Neuron (in vitro differentiated cells): ENCODE data around the gene RBBP8.

Source experiments
- H2AFZ ChIP-seq: one replicate; pipeline ENCODE4 v1.6.1; 2013; ENCODE audit warnings: low read depth, mild to moderate bottlenecking, inconsistent platforms, low read length, moderate library complexity
- H3K27me3 ChIP-seq: one replicate; pipeline ENCODE4 v1.6.1; 2013; ENCODE audit warnings: low read length; ENCODE audit not compliant: insufficient read depth
- H3K36me3 ChIP-seq: one replicate; pipeline ENCODE4 v1.6.1; 2013; ENCODE audit warnings: low read length; ENCODE audit not compliant: insufficient read depth
- H3K4me1 ChIP-seq: one replicate; pipeline ENCODE4 v1.6.1; 2013; ENCODE audit warnings: low read length; ENCODE audit not compliant: insufficient read depth
- H3K4me3 ChIP-seq: 2 replicates; pipeline ENCODE4 v1.5.1; 2013; ENCODE audit warnings: mild to moderate bottlenecking, low read length, moderate library complexity
- H3K9me3 ChIP-seq: one replicate; pipeline ENCODE4 v1.6.1; 2013; ENCODE audit warnings: low read length

The RBBP8 gene

DNA sequence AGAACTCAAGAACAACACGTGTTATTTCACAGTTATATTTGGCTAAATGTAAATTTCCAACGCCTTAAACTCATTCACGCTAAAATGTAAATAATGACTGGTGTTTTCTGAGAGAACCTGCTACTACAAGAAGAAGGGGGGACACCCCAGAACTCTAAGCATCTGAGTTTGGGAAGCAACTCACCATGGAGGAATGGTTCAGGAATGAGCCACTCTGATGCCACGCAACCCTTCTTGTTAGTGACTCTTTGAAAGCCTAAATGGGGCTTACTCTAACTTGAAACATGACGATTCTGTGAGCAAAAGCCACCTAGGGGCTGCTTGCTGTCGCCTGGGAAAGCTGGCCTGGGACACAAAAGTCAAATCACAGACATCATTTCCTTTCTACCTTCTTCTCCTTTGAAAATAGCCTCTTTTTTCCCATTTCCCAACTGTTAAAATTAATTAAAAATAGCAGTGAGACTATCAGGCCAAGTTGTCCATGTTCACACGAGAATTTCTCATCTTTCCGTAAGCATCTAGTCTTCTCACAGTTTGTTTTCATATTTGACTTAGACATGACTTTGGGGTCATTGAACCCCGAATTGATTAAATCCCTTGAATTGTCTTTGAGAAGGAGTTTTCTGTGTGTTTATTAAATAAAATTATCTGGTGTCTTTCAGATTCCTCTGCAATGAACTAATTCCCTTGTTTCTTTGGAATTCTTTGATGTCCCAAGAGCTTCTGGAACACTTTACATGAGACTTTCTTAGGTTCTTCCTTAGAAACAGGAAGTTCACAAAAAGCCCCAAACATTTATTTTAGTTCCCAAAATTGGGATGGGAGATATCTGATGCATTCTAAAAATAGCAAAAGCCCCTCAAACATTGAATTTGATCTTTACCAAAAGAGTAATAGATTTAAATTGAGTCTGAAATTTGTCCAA lies 126.7 kb downstream of the RBBP8 start:
- no peaks in the 10 kb centered on the region for H3K4me1 ChIP-seq
- no peaks in the 10 kb centered on the region for H3K27me3 ChIP-seq
- no peak overlapping the region for H2AFZ ChIP-seq

DNA sequence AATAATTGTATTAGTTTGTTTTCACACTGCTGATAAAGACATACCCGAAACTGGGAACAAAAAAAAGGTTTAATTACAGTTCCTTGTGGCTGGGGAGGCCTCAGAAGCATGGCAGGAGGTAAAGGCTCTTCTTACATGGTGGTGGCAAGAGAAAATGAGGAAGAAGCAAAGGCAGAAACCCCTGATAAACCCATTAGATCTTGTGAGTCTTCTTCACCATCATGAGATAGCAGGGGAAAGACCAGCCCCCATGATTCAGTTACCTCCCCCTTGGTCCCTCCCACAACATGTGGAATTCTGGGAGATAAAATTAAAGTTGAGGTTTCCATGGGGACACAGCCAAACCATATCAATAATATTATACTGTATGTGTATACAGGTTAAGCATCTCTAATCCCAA lies 128.9 kb downstream of the RBBP8 start:
- Histone ChIP-seq H3K4me3 (no peak overlapping the region), H3K4me1 (no peaks in the 10 kb centered on the region), H3K36me3 (no peaks in the 10 kb centered on the region), H2AFZ (no peak overlapping the region), H3K27me3 (no peaks in the 10 kb centered on the region), H3K9me3 (peaks cover 2% of the 10 kb centered on the region)

More for the DNA sequence above, 126.7 kb downstream of the RBBP8 start:
- H3K36me3 ChIP-seq = no peaks in the 10 kb centered on the region
- peaks cover 2% of the 10 kb centered on the region for H3K9me3 ChIP-seq
- no peak overlapping the region for H3K4me3 ChIP-seq

DNA sequence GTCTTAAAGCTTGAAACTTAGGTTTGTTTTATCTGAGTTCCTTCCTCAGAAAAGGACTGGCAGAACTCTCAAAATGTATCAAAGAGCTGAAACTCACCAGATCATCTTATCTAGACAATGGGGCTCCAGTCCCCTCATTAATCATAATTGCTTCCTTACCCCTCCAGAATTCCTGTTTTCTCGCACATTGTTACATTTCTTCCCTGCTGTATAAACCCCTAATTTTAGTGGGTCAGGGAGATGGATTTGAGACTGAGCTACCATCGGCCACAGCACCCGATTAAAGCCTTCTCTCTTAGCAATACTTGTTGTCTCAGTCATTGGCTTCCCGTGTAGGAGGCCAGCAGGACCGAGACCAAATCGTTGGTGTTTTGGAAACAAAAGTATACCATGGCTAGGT lies 130.4 kb downstream of the RBBP8 start:
- Histone ChIP-seq H2AFZ (no peak overlapping the region), H3K36me3 (no peaks in the 10 kb centered on the region), H3K4me1 (peaks cover under 1% of the 10 kb centered on the region), H3K9me3 (peaks cover 2% of the 10 kb centered on the region), H3K4me3 (no peak overlapping the region), H3K27me3 (no peaks in the 10 kb centered on the region)

DNA sequence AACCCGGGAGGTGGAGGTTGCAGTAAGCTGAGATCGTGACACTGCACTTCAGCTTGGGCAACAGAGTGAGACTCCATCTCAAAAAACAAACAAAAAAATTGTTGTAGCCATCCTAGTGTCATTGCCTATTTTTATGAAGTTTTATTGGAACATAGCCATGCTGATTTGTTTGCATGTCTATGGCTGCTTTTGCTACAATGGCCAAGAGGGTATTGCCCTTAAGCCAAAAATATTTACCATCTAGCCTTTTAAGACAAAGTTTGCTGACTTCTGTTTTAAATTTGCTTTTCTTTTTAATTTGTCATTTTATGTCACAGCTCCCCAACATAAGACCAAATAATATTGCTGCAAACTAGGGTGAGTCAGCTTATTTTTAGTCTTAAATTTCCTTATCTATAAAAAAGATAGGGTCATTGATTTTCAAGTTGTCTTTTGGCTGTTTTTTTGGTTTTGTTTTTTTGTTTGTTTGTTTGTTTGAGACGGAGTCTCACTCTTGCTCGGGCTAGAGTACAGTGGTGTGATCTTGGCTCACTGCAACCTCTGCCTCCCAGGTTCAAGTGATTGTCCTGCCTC lies 132.2 kb downstream of the RBBP8 start:
- no peak overlapping the region for H2AFZ ChIP-seq
- no peak overlapping the region for H3K4me3 ChIP-seq
- peaks cover 4% of the 10 kb centered on the region for H3K4me1 ChIP-seq
- peaks cover 2% of the 10 kb centered on the region for H3K9me3 ChIP-seq
- no peaks in the 10 kb centered on the region for H3K27me3 ChIP-seq
- H3K36me3 ChIP-seq = no peaks in the 10 kb centered on the region

DNA sequence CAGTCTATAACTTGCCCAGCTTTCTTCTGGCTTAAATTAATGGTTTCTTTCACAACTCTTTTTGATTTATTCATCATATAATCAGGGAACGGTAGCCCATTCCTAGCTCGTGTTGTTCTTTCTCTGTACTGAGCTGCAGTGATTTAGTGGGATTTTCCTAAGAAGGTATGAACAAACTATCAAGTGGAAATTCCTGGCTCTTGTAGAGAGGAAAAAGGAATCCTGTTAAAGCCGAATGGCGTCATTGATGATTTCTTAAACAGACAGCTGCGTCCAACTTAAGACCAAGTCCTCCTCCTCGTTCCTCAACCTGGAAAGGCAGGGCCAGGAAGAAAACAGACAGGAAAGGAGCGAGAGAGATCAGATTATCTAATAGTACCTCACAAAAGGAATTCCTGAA lies 132.9 kb downstream of the RBBP8 start:
- Histone ChIP-seq H3K36me3 (no peaks in the 10 kb centered on the region), H3K27me3 (no peaks in the 10 kb centered on the region), H3K4me1 (peaks cover 4% of the 10 kb centered on the region), H2AFZ (no peak overlapping the region), H3K4me3 (no peak overlapping the region), H3K9me3 (peaks cover 2% of the 10 kb centered on the region)

DNA sequence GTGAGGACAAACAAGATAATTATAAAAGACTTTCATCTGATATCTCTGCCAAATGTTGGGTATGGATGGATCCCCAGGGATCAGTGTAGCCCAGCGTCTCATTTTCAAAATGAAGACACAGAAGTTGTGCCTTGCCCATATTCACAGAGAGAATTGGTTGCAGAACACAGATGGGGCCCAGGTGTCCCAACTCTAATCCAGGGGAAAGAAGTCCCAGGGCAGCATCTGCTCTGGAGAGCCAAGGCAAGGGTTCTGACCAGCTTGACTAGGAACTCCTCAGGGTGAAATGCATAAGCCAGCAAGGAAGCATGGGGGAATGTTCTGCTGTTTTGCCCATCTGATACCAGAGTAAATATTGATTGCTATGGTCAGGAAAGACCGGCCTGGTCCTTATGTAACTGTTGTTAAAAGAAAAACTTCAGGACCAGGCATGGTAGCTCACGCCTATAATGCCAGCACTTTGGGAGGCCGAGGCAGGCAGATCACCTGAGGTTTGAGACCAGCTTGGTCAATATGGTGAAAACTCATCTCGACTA lies 133.4 kb downstream of the RBBP8 start:
- peaks cover 4% of the 10 kb centered on the region for H3K4me1 ChIP-seq
- no peaks in the 10 kb centered on the region for H3K36me3 ChIP-seq
- no peaks in the 10 kb centered on the region for H3K27me3 ChIP-seq
- no peak overlapping the region for H3K4me3 ChIP-seq
- peaks cover 2% of the 10 kb centered on the region for H3K9me3 ChIP-seq
- H2AFZ ChIP-seq = no peak overlapping the region

DNA sequence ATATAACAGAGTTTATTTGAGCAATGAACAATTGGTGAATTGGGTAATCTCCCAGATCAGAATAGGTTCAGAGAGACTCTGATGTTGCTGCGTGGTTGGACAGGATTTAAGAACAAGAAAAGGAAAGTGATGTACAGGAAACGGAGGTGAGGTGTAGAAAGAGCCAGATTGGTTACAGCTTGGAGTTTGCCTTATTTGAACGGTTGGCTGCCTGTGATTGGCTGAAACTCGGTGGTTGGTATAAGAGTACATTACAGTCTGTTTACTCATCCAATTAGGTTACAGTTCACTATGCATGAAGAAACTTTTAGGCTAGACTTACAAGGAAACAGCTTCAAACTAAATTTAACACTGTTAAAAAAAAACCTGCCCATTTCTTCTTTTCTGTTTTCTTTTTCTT lies 134.1 kb downstream of the RBBP8 start:
- Histone ChIP-seq H3K36me3 (no peaks in the 10 kb centered on the region), H3K9me3 (peaks cover 2% of the 10 kb centered on the region), H3K27me3 (no peaks in the 10 kb centered on the region), H3K4me3 (no peak overlapping the region), H2AFZ (no peak overlapping the region), H3K4me1 (peaks cover 4% of the 10 kb centered on the region)

DNA sequence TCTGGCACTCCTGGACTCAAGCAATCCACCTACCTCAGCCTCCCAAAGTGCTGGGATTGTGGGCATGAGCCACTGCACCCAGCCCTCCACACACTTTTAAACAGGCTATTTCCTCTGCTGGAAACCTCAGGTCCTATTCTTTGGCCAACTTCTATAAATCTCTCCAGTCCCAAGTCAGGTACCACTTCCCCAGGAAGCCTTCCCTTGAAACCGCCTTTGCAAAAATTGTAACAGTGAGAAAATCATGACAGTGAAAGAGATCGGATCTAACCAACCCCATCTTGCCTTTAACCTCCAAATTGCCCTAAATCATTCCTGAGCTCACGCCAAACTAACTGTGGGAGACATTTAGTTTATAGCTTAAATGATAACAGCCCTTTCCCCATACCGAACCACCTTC lies 134.9 kb downstream of the RBBP8 start:
- no peak overlapping the region for H2AFZ ChIP-seq
- H3K36me3 ChIP-seq = no peaks in the 10 kb centered on the region
- H3K4me3 ChIP-seq = no peak overlapping the region
- peaks cover 4% of the 10 kb centered on the region for H3K4me1 ChIP-seq
- peaks cover 2% of the 10 kb centered on the region for H3K9me3 ChIP-seq
- no peaks in the 10 kb centered on the region for H3K27me3 ChIP-seq

DNA sequence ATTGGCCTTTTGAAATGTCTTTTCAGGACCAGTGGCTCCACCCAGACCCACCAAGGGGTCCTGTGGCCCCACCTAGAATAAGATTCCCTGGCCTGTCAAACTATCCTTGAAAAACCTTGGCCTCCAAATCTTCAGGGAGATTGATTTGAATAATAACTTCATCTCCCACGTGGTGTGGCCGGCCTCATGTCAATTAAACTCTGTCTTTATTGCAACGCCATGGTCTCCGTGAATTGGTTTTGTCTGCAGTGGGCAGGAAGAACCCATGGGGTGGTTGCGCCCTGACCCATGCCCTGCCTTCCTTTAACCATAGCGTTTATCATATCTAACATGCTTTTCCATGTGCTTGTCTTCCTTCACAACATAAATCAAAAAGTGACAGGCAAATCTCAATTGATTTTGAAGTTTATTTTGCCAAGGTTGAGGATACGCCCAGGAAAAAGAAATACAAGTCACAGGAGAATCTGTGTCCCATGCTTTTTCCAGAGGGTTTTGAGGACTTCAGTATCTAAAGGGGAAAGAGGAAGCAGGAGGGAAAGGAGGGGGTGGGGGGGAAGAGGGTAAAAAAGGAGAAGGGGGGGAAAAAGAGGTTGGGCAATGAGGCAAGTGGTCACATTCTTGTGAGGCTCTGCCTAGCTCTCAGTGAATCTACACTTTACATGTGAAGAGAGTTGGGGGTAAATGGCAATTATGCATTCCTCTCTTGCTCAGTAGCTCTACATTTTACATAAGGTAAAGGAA lies 135.6 kb downstream of the RBBP8 start:
- no peaks in the 10 kb centered on the region for H3K27me3 ChIP-seq
- peaks cover 2% of the 10 kb centered on the region for H3K9me3 ChIP-seq
- H2AFZ ChIP-seq = no peak overlapping the region
- H3K36me3 ChIP-seq = no peaks in the 10 kb centered on the region
- H3K4me3 ChIP-seq = no peak overlapping the region
- H3K4me1 ChIP-seq = peaks cover 4% of the 10 kb centered on the region

DNA sequence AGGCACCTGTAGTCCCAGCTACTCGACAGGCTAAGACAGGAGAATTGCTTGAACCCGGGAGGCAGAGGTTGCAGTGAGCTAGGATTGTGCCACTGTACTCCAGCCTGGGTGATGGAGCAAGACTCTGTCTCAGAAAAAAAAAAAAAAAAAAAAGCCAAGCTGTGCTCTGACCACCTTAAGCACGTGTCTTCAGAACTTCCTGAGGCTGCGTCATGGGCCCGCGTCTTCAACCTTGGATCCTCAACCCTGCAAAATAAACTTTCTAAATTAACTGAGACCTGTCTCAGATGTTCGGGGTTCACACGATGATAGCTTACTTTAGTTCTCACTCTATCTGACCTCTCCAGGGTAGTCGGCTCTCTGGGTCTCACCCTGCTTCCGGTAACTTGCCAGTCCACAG lies 136.4 kb downstream of the RBBP8 start:
- no peaks in the 10 kb centered on the region for H3K36me3 ChIP-seq
- H3K27me3 ChIP-seq = no peaks in the 10 kb centered on the region
- peaks cover 4% of the 10 kb centered on the region for H3K4me1 ChIP-seq
- no peaks in the 10 kb centered on the region for H3K9me3 ChIP-seq
- H3K4me3 ChIP-seq = no peak overlapping the region
- no peak overlapping the region for H2AFZ ChIP-seq

DNA sequence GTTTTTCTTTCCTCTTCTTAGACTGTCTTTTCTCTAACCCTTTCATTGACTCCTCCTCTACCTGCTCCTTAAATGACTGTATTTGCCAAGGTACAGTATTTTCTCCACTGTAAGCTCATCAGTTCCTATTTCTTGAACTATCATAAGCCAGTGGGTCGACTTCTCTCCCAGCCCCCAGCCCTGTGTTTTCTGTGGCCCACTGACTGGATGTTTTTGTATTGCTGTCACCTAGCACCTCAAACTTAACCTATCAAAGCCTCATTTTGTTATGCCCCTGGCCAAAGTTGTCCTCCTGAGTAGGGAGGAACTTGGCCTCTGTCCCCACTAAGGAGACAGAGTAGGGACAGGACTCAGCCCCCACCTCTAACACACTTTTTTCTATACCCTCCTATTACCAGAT lies 136.8 kb downstream of the RBBP8 start:
- Histone ChIP-seq H2AFZ (no peak overlapping the region), H3K4me3 (no peak overlapping the region), H3K4me1 (peaks cover 4% of the 10 kb centered on the region), H3K9me3 (no peaks in the 10 kb centered on the region), H3K27me3 (no peaks in the 10 kb centered on the region), H3K36me3 (no peaks in the 10 kb centered on the region)

DNA sequence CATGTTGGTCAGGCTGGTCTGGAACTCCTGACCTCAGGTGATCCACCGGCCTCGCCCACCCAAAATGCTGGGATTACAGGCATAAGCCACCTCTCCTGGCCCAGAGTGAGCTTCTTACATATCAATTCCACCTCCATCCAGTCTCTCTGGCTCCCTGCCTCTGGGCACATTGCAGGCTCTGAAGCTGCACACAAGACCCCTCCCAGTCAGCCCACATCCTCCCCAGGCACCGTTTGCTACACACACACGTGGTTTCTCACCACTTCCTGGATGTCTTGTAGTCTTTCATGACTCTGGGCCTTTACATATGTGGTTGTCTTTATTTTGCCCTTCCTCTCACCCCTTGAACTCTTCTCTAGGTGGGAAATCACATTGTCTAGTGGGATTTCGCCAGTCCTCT lies 138.2 kb downstream of the RBBP8 start:
- Histone ChIP-seq H3K27me3 (no peaks in the 10 kb centered on the region), H3K4me3 (no peak overlapping the region), H3K9me3 (no peaks in the 10 kb centered on the region), H3K36me3 (no peaks in the 10 kb centered on the region), H2AFZ (no peak overlapping the region), H3K4me1 (peaks cover 4% of the 10 kb centered on the region)

DNA sequence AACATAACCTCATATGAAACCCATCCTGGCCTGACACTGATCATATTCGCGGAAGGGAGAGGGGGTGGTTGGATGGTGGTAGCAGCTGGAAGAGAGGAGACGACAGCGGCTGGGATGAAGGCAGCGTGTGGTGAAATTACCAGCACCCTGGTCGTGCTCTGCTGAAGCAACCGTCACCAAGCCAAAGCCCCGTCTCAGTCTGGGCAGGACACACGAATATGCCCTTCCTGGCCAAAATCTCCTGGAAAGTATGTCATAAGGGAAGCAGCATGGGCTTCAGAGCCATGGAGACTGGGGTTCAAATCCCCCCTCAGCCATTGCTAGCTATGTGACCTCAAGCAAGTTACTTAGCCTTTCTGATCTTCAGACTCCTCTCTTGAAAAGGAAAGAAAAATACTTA lies 139.0 kb downstream of the RBBP8 start:
- peaks cover 4% of the 10 kb centered on the region for H3K4me1 ChIP-seq
- H3K4me3 ChIP-seq = no peak overlapping the region
- H3K9me3 ChIP-seq = no peaks in the 10 kb centered on the region
- H3K27me3 ChIP-seq = no peaks in the 10 kb centered on the region
- H3K36me3 ChIP-seq = no peaks in the 10 kb centered on the region
- H2AFZ ChIP-seq = no peak overlapping the region
